GM18511 (cell line): Measurements from ENCODE around the gene MTCH2.
"Not testable (repeated sequence)": the region's sequence is repeated elsewhere in the genome, so short reads cannot be mapped to it uniquely, and the experiment has no call there.

ENCODE experiments used
- ATAC-seq: cut with Tn5 transposase; IDR thresholded peaks from one replicate; pipeline ENCODE4 v1.9.1; 2021; ENCODE audit warnings: mild to moderate bottlenecking, moderate library complexity; ENCODE audit not compliant: unreplicated experiment

The MTCH2 gene

DNA sequence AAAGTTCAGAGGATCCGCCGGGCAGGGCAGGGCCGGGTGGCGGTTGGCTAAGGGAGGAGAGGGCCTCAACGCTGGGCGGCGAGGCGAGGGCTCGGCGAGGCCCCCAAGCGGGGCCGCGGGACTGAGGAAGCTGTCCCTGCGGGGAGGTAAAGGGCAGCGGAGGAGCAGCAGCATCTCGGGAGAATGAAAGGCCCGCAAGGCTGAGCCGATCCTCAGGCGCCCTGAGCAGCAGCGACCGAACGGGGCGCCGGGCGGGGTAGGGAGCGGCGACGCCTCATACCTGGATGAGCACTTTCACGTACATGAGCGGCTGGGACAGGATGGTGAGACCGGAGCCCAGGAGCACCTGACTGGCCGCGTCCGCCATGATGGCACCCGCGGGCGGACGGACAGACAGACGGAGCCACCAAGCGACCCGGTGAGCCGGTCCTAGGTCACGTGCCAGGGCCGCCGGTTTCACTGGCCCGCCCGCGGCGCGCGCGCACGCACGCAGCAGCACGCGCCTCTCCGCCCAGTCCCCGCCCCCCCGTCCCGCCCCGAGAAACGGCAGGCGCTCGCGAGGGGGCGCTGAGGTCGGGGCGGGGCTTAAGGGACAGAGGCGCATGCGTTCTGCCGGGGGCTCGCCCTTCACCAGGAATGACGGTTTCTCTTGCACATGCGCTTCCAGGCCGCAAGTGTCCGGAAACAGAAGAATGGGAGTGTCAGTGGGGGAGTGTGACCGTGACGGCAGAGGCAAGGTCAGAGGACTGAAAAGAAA, at the start of gene MTCH2:
Gene MTCH2 (minus strand): TSS at position 461 of the 757 bp plus-strand sequence. CDS start 94 bp downstream, at position 367.
- ATAC-seq, result peak; percentile 87

DNA sequence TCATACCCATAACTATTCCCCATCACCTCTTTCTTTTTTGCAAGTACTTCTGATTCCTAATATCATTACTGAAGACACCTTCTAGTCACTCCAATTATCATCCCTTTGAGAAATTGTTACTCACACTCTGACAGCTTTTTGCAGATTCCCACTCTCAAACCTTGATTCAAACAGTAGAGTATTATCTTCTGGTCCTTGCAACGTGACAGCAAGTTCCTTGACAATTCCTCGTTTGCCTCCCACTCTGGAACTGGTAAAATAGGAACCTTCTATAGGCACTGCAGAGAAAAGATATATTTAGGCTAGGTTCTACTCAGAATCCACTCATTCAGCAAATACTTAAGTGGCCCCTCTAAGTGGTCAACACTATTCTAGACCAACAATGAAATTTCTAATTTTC, 49.6 kb upstream of the MTCH2 start:
- ATAC-seq, result no peak

GRCh38 chr11:47689480-47689879, 47.1 kb upstream of the MTCH2 start:
- ATAC-seq, result no peak

- ATAC-seq, result no peak
Measured at GRCh38 chr11:47688991-47689390, 46.6 kb upstream of the MTCH2 start.

DNA sequence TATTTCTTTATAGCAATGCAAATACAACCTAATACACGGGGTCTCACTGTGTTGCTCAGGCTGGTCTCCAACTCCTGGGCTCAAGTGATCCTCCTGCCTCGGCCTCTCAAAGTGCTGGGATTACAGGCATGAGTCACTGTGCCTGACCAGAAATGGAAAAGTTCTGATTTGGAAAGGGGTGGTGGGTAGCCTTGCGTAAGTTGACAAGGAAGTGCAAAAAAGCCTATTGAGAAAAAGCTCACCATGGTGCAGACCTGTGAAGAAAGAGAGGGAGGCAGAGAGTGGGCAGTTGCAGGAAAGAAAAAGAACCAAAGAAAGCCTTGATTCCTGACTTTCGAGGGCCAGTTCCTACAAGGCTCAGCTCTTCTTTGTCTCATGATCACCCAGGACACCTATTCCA, 45.8 kb upstream of the MTCH2 start:
- no peak for ATAC-seq

GRCh38 chr11:47686704-47687103, 44.3 kb upstream of the MTCH2 start:
- not testable (repeated sequence) for ATAC-seq

DNA sequence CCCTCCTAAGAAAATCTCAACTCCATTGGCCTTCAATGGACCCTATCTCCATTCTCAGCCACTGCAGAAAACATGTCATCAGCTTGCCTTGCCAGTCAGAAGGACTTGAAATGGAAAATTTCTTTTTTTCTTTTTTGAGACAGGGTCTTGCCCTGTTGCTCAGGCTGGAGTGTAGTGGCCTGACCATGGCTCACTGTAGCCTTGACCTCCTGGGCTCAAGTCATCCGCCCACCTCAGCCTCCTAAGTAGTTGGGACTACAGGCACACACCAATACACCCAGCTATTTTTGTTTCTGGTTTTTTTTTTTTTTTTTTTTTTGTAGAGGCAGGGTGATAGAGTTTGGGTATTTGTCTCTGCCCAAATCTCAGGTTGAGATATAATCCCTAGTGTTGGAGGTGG, 43.8 kb upstream of the MTCH2 start:
- ATAC-seq, result no peak

DNA sequence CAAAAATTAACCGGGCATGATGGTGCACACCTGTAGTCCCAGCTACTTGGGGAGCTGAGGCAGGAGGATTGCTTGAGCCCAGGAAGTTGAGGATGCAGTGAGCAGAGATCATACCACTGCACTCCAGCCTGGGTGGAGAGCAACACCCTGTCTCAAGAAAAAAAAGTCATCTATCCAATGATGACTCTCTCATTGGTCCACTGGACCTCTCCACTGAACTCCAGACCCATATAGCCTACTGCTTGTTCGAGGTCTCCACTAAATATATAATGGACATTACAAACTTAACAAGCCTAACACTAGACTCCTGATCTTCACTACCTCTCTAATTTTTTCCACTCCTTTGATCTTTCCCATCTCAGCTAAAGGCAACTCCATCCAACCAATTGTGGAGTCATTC, 33.5 kb upstream of the MTCH2 start:
- no peak for ATAC-seq

DNA sequence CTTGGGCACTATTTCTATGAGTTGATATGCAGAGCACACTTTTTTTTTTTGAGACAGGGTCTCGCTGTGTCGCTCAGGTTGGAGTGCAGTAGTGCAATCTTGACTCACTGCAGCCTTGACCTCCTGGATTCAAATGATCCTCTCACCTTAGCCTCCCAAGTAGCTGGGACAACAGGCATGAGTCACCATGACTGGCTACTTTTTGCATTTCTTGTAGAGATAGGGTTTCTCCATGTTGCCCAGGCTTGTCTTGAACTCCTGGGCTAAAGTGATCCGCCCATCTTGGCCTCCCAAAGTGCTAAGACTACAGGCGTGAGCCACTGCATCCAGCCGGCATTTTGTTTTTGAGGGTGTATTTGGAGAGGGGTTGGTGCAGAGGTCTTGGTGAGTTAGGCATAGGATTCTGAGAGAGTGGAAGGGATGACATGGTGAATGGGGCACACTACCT, 29.9 kb upstream of the MTCH2 start:
- no peak for ATAC-seq

DNA sequence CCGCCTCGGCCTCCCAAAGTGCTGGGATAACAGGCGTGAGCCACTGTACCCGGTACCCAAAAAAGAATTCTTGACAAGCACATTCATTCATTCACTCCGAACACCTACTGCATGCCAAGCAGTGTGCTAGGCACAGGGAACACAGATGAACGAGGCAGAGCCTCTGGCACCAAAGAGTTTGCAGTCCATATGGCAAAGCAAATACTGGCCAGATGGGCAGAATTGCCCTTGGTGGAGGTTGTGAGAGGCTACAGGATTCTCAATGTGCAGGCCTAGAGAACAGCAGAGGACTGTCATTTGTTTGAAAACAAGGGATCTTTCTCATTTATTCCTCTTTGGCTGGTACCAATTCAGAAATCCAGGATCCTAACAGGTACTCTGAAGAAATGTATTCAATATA, 27.5 kb upstream of the MTCH2 start:
- ATAC-seq, result no peak

DNA sequence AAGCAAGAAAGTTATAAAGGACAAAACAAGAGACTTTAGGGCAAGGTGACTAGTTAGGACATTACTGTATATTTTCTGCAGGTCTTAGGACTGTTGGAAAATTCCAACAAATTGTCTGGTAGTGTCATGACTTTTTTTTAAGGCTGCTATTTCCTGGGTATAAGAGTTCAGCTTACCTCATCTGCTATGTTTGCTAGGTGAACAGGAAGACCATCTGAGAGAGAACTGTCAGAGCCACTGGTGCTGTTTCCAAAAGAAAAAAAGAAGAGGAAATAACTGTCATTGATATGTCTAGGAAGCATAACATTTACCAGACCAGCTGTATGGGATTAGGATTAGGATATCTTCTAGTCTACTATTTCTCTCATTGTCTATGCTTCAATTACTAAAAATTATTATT, 26.3 kb upstream of the MTCH2 start:
- no peak for ATAC-seq

DNA sequence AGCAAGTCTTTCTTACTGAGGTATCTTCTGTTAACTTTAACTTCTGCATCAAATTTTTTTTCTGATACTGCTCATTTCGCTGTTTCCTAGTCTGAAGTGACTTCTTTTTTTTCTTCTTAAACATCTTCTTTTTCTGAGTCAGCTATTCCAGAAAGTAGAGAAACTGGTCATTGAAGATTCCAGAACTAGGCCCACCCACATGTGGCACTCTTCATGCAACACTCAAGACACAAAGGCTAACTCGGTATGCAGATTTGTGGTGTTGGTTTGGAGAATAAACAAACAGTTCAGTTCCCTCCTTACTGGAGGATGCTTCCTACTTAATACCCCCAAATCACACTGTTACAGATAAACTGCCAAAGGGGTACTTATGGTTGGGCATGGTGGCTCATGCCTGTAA, 25.2 kb upstream of the MTCH2 start:
- ATAC-seq, result no peak

DNA sequence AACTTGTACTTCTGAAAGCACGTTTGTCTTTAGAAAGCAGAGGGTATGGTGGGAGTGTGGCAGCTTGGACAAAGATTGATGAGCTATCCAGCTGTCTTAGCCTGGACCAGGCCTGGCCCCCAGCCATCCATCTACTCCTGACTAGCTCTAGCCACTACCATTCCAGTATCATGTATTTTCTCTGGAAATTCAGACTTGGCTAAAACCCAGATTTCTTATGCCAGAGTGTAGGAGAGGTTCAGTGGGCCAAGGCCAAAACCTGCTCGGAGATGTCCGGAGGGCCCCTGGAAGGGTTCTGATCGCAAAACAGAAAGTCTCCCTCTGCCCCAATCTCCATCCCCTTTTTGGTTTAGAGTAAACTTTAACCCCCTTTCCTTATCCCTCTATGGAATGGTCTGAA, 24.8 kb upstream of the MTCH2 start:
- ATAC-seq, result no peak

- not testable (repeated sequence) for ATAC-seq
Measured at GRCh38 chr11:47664936-47665335, 22.6 kb upstream of the MTCH2 start.

DNA sequence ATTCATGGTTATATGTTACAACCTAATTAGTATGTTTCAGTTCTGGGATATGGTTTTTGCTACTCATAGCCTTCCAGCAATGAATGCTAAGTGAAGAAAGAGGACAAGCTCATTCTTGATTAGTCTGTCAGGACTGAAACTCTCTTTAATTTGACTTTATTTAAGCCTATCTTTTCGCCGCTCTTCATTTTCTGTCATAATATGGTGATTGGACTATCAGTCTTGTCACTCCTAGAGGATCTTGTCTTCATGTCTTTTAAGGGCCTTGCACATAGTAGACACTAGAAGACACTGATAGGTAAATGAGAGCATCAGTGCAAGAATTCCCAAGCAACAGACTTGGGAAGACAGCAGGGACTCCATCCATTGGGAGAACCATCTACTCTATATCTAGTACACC, 18.9 kb upstream of the MTCH2 start:
- no peak for ATAC-seq

- ATAC-seq, result no peak
Measured at GRCh38 chr11:47659276-47659675, 16.9 kb upstream of the MTCH2 start.

DNA sequence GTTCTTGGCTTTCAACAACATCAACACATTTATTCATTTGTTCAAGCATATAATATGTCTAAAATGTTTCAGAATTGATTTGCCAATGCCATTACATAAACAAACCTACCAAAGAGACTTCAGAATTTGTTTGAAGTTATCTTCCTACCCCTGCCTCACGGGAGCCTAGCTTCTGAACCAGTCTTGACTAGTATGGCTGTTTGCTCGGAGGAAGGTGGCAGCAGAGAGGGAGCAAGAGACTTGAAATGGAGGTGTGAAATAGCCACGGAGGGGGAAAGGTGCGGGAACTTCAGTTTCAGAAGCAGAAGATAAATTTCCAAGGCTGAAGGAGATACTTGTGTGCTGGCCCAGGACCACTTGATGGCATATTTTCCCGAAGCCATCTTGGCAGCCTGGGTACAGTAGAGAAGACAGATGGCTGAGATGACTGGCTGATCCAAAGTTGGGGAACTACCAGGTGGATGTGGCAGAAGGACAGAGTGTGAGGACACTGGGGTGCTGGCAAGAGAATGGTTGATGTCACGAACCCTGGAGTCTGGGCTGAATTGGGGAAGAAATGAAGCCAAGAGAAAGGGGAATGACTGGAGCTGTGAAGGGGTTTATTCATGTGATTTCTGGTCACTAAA, 14.0 kb upstream of the MTCH2 start:
- no peak for ATAC-seq

- ATAC-seq, result no peak
Measured at GRCh38 chr11:47651818-47652469, 9.6 kb upstream of the MTCH2 start.

DNA sequence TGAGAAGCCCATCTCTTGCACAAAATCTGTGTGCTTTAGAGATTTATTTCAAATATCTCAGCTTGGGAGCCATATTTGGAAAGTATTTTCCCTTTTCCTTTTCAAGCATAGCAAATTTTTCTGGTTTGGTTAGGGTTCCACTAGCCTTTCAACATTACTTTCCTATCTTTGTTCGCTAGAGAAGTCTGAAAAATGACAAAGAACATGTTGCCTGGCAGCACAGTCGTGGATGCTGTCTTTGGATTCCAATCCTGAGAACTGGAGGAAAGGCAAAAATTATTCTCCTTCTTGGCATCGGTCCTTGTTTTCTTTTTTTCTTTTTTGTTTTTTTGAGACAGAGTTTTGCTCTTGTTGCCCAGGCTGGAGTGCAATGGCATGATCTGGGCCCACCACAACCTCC, 6.9 kb upstream of the MTCH2 start:
- no peak for ATAC-seq

DNA sequence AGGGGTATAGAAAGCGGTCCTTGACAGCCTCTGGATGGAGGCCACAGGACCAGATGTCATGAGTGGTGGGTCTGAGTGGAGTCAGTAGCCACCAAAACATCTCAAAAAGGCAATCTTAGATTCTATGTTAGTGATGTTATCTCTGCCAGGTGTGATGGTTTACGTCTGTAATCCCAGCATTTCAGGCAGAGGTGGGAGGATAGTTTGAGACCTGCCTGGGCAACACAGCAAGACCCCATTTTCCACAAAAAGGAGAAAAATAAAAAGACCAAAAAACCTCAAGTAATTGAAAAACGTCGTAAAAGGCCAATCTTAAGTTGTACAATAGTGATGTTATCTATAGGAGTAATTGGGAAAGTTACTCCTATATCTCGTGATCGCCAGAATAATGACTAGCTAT, 3.7 kb upstream of the MTCH2 start:
- no peak for ATAC-seq

DNA sequence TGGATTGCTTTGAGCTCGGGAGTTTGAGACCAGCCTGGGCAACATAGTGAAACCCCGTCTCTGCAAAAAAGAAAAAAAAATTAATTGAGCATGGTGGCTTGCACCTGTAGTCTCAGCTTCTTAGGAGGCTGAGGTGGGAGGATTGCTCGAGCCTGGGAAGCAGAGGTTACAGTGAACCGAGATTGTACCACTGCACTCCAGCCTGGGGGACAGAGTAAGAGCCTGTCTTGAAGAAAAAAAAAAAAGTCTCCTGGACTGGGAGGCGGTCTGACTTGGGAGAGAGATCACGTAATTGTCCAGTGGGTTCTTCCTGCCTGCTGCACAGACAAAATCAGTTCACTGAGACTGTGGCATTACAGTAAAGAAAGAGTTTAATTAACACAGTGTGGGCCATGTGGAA, 3.1 kb upstream of the MTCH2 start:
- ATAC-seq, result no peak

DNA sequence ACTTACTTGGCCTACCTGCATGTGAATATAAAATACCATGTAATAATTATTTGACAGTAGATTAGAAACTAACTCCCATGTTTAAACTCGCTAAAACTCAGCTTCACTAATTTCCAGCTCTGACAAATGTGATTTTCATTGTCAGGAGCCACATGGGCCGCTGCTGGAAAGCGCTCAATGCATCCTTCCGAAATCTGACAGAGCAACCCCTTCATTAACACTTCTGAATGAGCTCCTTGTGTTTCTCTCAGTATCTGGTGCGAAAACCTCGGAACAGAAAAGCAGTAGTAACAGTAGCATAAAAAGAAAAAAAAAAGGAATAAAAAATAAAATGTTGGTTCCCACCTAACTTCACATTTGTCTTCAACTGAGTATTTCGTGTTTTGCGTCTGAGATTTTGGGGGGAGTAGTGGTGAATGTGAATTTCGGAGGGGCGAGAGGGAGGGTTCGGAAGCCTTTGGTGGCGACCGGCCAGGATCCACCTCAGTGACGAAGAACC, 710 bp downstream of the MTCH2 start:
- no peak for ATAC-seq
